ENCODE results near the gene TP73. TPM values are rescaled to one million over a fixed set of nuclear protein-coding genes. Genes with fewer than 3 reads are reported as not detected.

TP73 gene
- total RNA-seq, 1 donor: under 0.01 TPM

DNA sequence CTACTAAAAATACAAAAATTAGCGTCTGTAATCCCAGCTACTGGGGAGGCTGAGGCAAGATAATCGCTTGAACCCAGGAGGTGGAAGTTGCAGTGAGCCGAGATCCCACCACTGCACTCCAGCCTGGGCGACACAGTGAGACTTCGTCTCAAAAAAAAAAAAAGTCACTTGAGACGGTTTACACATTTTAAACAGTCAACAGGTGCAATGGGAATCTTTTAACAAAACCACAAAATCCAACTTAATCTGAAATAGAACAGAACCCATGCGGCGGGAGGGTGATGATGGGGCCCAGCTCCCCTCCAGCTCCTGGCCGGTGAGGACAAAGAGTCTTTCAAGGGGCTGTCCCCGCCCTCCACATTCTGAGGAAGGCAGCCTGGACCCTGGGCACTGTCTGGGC is 48.3 kb downstream of the TP73 start:
- DNase-seq (ENCODE audit: low read depth in 2 of 3, low spot score in 2 of 3): no peak

GRCh38 chr1:3702528-3702927 is 50.2 kb downstream of the TP73 start:
- DNase-seq (ENCODE audit: low read depth in 2 of 3, low spot score in 2 of 3): no peak

DNA sequence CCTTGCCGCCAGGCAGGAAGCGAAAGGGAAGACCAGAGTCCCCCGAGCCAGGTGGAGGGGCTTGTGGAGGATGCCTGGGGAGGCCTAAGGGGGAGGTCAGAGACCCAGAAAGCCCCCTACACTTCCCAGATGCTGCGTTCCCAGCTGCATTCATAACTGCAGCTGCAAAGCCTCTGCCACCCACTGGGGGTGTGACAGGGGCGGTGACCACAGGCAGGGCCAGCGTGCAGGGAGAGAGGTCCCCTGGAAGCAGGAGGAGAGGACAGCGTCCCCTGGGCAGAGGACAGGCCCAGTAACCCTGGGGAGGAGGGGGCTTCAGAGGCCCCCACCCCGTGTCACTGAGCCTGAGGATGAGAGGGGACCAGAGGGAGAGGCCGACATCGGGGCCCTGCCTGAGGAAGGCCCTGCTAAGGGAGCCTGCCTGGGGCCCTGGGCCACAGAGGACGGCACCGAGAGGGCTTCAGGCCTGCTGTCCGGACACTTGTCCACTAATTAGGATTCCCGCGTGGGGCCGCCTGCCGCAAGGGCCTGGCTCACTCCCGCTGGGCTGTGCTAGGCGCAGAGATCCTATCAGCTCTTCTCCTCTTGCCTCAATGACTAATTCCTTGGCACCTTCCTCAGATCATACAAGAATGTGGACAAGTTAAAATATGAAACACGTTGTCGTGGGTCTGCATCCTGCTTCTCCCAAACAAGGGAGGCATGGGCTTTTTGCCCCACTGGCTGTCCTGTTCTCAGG is 50.8 kb downstream of the TP73 start:
- DNase-seq (ENCODE audit: low read depth in 2 of 3, low spot score in 2 of 3): no peak

DNA sequence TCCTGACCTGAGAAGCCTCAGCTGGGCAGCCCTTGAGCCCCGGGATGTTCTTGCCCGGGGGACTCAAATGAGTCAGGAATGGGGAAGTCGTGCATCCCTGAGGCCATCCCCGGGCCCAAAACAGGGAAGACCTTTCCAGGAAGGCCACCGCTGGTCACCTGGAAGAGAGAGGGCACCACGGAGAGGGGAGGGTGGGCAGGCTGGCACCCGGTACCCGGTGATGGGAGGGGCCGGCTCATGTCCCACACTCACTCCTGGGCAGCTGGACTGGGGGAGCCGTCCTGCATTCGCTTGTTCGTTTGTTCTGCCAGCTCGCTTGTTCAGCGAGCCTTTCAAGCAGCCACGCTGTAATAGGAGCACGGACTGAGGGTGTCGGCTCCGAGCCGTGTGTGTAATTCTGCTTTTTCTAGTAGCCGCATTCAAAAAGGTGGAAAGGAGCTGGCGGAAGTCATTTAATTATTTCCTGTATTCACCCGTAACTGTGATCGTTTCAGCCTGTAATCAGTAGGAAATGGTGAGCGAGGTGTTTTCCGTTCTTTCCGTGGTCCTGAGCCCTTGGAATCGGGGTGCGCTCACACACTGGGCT is 51.6 kb downstream of the TP73 start:
- DNase-seq (ENCODE audit: low read depth in 2 of 3, low spot score in 2 of 3): peak in 2 of 3 donors; percentile 11 to 50

DNA sequence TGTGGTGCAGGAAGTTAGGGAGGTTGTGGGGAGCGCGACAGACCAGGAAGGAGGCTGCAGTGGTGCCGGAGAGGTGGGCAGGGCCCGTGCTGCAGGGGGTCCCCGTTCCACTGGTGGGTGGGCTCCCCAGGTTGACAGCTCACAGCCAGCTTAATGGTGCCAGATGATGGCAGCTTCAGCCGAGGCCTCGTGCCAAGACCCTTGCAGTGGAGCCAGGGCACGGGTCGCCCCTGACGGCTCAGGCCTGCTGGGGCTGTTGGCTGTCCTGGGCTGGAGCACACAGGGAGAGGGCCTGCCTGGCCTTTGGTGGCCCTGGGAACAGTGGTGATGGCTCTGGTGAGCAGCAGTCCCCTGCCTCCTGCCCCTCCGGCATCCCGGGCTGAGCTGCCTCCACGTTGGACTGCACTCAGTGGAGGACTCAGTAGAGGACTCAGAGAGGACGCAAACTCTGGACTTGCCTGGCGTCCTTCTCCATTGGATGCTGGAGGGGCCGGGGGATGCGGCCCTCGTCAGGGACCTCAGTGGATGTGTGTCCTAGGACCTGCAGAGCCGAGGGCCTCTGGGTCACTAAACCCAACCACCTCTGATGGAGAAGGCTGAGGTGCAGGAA is 53.1 kb downstream of the TP73 start:
- no peak for DNase-seq (ENCODE audit: low read depth in 2 of 3, low spot score in 2 of 3)

DNA sequence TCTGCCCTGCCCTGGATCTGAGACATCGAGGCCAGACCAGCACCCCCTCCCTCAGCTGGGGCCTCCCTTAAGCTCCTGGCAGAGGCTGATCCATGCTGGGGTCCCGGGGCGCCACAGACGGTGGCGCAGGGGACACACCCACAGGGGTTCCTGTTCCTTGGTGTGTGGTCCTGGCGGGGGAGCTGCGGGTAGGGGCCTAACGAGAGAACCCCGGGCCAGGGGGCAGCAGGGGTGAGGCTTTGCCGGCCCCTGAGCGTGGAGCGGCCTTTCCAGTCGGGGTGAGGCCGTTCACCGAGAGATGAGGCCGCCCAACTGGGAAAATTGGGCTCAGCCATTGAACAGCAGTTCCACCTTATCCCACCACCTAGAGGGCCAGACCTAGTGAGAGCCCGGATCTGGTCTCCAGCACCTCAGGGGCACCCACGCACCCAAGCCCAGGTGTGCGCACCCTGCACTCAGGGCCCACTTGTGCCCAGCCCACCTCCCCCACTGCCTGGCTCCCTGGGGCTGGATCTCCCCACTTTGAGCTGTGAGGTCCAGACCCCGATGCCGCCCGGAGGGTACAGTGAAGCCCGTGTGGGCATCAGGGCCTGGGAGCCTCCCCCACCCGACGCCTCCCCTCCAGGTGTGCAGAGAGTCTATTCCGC is 54.5 kb downstream of the TP73 start:
- DNase-seq (ENCODE audit: low read depth in 2 of 3, low spot score in 2 of 3): no peak

GRCh38 chr1:3707298-3707938 is 55.1 kb downstream of the TP73 start:
- DNase-seq (ENCODE audit: low read depth in 2 of 3, low spot score in 2 of 3): no peak

- DNase-seq (ENCODE audit: low read depth in 2 of 3, low spot score in 2 of 3): no peak
Measured at GRCh38 chr1:3707939-3708328, 55.6 kb downstream of the TP73 start.

GRCh38 chr1:3708791-3709190 is 56.5 kb downstream of the TP73 start:
- no peak for DNase-seq (ENCODE audit: low read depth in 2 of 3, low spot score in 2 of 3)

GRCh38 chr1:3710251-3710650 is 57.9 kb downstream of the TP73 start:
- no peak for DNase-seq (ENCODE audit: low read depth in 2 of 3, low spot score in 2 of 3)

DNA sequence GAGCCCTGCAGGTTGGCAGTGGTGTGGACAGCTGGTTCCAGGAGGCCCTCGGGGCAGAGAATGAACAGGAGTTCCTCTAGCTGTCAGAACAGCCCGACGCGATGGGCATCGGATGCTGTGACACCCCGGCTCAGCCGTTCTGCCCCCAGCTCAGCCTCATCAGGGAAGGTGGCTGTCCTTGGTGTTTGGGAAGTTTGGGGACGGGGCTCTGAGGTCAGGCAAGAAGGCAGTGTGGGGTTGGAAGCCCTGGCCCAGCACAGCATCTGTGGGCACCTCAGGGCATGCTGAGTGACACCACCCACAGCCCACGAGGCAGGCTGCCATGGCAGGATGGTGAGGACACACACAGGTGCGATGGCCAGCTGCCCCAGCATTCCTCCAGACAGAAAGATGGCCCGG is 59.1 kb downstream of the TP73 start:
- no peak for DNase-seq (ENCODE audit: low read depth in 2 of 3, low spot score in 2 of 3)

- no peak for DNase-seq (ENCODE audit: low read depth in 2 of 3, low spot score in 2 of 3)
Measured at GRCh38 chr1:3711780-3712451, 59.6 kb downstream of the TP73 start.

GRCh38 chr1:3712573-3713535 is 60.5 kb downstream of the TP73 start:
- no peak for DNase-seq (ENCODE audit: low read depth in 2 of 3, low spot score in 2 of 3)

GRCh38 chr1:3713840-3714239 is 61.5 kb downstream of the TP73 start:
- DNase-seq (ENCODE audit: low read depth in 2 of 3, low spot score in 2 of 3): no peak

GRCh38 chr1:3714284-3714741 is 62.0 kb downstream of the TP73 start:
- no peak for DNase-seq (ENCODE audit: low read depth in 2 of 3, low spot score in 2 of 3)

DNA sequence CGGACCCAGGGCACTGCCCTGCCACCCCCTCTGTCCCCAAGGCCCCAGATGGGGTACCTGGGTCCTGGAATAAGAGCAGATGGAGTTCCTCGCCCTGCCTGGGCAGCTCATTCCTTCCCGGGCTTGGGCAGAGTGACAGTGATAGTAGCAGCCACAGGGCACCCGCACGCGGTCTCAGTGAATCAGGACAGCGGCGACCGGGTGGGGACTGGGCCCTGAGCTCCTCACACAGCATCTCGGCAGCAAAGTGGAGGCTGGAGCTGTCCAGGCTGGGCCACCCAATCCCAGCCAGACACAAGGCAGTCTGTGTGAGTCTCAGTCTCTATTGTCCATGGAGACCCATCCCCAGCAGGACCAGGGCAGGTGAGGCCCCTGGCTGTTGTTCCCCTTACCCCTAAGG is 62.5 kb downstream of the TP73 start:
- DNase-seq (ENCODE audit: low read depth in 2 of 3, low spot score in 2 of 3): no peak

GRCh38 chr1:3716351-3716750 is 64.0 kb downstream of the TP73 start:
- no peak for DNase-seq (ENCODE audit: low read depth in 2 of 3, low spot score in 2 of 3)

DNA sequence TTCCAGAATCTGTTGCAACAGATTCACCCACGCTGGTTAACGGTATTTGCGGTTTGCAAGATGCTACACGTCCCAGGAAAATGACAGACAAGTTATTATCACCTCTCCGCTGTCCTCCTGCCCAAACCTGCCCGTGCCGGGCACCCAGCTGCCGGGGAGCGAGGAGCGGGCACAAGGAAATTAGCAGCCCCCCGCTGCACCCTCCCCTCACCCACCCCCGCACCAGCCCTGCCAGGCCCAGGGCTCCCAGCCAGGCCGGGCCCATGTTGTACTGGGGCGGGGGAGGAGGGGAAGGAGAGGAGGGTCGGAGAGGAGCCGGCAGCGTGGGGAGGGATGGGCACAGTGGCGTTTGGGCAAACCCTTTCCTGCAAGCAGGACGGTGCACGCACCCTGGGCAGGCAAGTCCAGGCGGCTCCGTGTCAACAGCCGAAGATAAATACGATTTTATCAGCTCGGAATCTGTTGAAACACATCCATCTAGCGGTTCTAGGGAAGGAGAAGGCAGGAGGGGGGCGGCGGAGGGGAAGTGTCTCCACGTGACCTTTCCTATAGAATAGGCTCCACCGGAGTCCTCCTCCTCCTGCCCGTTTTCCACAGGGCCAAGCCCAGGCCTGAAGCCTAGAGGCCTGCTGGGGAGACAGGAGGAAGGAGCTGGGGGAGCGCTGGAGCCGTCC is 64.9 kb downstream of the TP73 start:
- no peak for DNase-seq (ENCODE audit: low read depth in 2 of 3, low spot score in 2 of 3)
